H1 (cell line): ENCODE results near the gene CDKN2B-AS1.

ENCODE experiments used
- BACH1 ChIP-seq: IDR thresholded peaks from 2 replicates; pipeline ENCODE4 v1.6.1; 2012; ENCODE audit warnings: low read length, improper control_type of control experiment
- CHD1 ChIP-seq: IDR thresholded peaks from 2 replicates; pipeline ENCODE4 v1.6.1; 2012; ENCODE audit warnings: low read depth, low read length, improper control_type of control experiment
- EGR1 ChIP-seq: IDR thresholded peaks from 2 replicates; pipeline ENCODE4 v1.6.1; 2011; ENCODE audit warnings: low read depth, low read length, borderline replicate concordance
- EP300 ChIP-seq, 2 experiments: IDR thresholded peaks; 1 replicate in 1 of 2; 2 replicates in 1 of 2; pipeline ENCODE4 v1.6.1; 2011 to 2012; ENCODE audit warnings: low read depth in 2 of 2, low read length in 2 of 2, mild to moderate bottlenecking in 2 of 2, borderline replicate concordance in 1 of 2, inconsistent platforms in 1 of 2, moderate library complexity in 1 of 2
- EZH2 ChIP-seq: fragments of 200-600 bp; sonication (generic); IDR thresholded peaks from 2 replicates; pipeline ENCODE4 v1.7.1; 2012; ENCODE audit warnings: low read depth, mild to moderate bottlenecking, moderate library complexity, low read length, inconsistent platforms; ENCODE audit not compliant: severe bottlenecking
- HDAC2 ChIP-seq, 2 experiments: fragments of 300-600 bp in 1 of 2; sonication (generic) in 1 of 2; IDR thresholded peaks; 2 replicates each; pipeline ENCODE4 v1.6.1; 2011 to 2012; ENCODE audit warnings: low read depth in 2 of 2, low read length in 2 of 2, mild to moderate bottlenecking in 2 of 2, moderate library complexity in 2 of 2, borderline replicate concordance in 1 of 2, inconsistent platforms in 1 of 2
- JUN ChIP-seq: IDR thresholded peaks from 2 replicates; pipeline ENCODE4 v1.6.1; 2011; ENCODE audit warnings: low read depth, mild to moderate bottlenecking, improper control_type of control experiment, low read length
- POLR2A ChIP-seq, 2 experiments: IDR thresholded peaks; 1 replicate in 1 of 2; 2 replicates in 1 of 2; pipeline ENCODE4 v1.6.1; 2011; ENCODE audit warnings: low read depth in 2 of 2, low read length in 2 of 2, mild to moderate bottlenecking in 2 of 2; ENCODE audit errors: control extremely low read depth in 1 of 2
- POLR2AphosphoS5 ChIP-seq: IDR thresholded peaks from 2 replicates; pipeline ENCODE4 v1.6.1; 2011; ENCODE audit warnings: low read depth, low read length
- POU5F1 ChIP-seq: IDR thresholded peaks from 2 replicates; pipeline ENCODE4 v1.6.1; 2011; ENCODE audit warnings: low read depth, mild to moderate bottlenecking, low read length, moderate library complexity
- YY1 ChIP-seq: IDR thresholded peaks from 2 replicates; pipeline ENCODE4 v1.6.1; 2011; ENCODE audit warnings: low read depth, mild to moderate bottlenecking, low read length
- TF ChIP-seq, protein P1 (sequence below), 3 experiments: IDR thresholded peaks; 1 replicate in 2 of 3; 2 replicates in 1 of 3; pipeline versions ENCODE4 v1.5.1 to v1.6.1; 2011; ENCODE audit warnings: low read length in 3 of 3, mild to moderate bottlenecking in 3 of 3, inconsistent platforms in 2 of 3, low read depth in 1 of 3, moderate library complexity in 1 of 3; ENCODE audit not compliant: insufficient read depth in 1 of 3; ENCODE audit errors: control extremely low read depth in 1 of 3
- TF ChIP-seq, protein P2 (sequence below): IDR thresholded peaks from 2 replicates; pipeline ENCODE4 v1.6.1; 2012; ENCODE audit warnings: inconsistent platforms

DNA sequence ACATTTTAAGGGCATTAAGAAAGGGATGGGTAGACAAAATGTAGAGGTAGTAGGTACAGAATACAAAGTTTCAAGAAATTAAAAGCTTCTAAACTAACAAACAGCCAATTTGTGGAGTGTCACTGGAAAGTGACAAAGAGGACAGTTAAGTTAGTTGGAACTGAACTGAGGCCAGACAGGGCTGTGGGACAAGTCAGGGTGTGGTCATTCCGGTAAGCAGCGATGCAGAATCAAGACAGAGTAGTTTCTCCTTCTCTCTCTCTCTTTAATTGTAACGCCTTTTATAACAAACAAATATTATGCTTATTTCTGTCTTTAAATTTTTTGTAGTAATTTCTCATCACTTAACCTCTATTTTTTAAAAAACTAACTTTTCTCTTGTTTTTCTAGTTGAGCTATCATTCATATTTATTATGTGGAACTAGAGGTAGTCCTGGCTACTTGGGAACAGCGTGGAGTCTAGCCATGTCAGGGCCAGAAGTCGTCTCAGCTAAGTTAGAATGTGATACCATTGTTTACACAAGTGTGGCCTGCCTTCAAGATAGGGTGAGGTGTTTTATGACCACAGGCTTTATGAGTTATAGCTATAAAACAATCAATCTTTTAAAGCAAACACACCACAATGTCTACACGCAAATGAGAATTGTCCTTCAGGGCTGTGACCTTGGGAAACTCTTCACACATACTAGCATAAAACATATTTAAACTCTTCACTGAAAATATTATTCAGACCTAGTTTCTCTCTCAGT, 129.8 kb downstream of the CDKN2B-AS1 start:
- TF ChIP-seq, protein P1, sequence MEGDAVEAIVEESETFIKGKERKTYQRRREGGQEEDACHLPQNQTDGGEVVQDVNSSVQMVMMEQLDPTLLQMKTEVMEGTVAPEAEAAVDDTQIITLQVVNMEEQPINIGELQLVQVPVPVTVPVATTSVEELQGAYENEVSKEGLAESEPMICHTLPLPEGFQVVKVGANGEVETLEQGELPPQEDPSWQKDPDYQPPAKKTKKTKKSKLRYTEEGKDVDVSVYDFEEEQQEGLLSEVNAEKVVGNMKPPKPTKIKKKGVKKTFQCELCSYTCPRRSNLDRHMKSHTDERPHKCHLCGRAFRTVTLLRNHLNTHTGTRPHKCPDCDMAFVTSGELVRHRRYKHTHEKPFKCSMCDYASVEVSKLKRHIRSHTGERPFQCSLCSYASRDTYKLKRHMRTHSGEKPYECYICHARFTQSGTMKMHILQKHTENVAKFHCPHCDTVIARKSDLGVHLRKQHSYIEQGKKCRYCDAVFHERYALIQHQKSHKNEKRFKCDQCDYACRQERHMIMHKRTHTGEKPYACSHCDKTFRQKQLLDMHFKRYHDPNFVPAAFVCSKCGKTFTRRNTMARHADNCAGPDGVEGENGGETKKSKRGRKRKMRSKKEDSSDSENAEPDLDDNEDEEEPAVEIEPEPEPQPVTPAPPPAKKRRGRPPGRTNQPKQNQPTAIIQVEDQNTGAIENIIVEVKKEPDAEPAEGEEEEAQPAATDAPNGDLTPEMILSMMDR (IDR thresholded peaks at IDR 0.05; ENCODE audit: control extremely low read depth in 1 of 3, insufficient read depth in 1 of 3, low read depth in 1 of 3, low read length in 3 of 3), result no peak
- TF ChIP-seq POLR2A (IDR thresholded peaks at IDR 0.05; ENCODE audit: control extremely low read depth in 1 of 2, low read depth in 2 of 2, low read length in 2 of 2) (no peak), EP300 (IDR thresholded peaks at IDR 0.05; ENCODE audit: borderline replicate concordance in 1 of 2, low read depth in 2 of 2, low read length in 2 of 2) (no peak), CHD1 (no peak), BACH1 (no peak), HDAC2 (IDR thresholded peaks at IDR 0.05; ENCODE audit: borderline replicate concordance in 1 of 2, low read depth in 2 of 2, low read length in 2 of 2) (no peak), POU5F1 (no peak), YY1 (no peak), EGR1 (no peak), POLR2AphosphoS5 (no peak), EZH2 (no peak), JUN (no peak)
- TF ChIP-seq, protein P2, sequence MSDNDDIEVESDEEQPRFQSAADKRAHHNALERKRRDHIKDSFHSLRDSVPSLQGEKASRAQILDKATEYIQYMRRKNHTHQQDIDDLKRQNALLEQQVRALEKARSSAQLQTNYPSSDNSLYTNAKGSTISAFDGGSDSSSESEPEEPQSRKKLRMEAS, result no peak
